HCT116 (cell line): ENCODE results near the gene MYBPC1. TPM values are rescaled to one million over a fixed set of nuclear protein-coding genes. Genes with fewer than 3 reads are reported as not detected.

Experiments used
- ATAC-seq: fragments of 200-7000 bp; cut with Tn5 transposase; 2 replicates; pipeline ENCODE4 v1.9.1; 2020; ENCODE audit warnings: mild to moderate bottlenecking, moderate library complexity
- BruUV-seq: library from RNA; stranded (reverse); fragments of 400-500 nt; replicated peaks from 2 replicates; lab custom pipeline; 2021; lab: Mats Ljungman, UMichigan
- CTCF ChIA-PET: fragments of 300-600 bp; sonication (Branson Sonifier 250); formaldehyde crosslinking; loops from one replicate; lab custom pipeline; 2021; ENCODE audit warnings: antibody characterized with exemption; lab: Charles Lee
- POLR2A ChIA-PET: fragments of 300-600, 350-600 bp; sonication (Branson Sonifier 250); formaldehyde crosslinking; loops from one replicate; lab custom pipeline; 2021; ENCODE audit warnings: antibody characterized with exemption; lab: Charles Lee
- RAD21 ChIA-PET, 2 experiments: fragments of 300-600 bp; sonication (Branson Sonifier 250); formaldehyde crosslinking; loops; one replicate each; lab custom pipeline; 2023; ENCODE audit warnings: low total read pairs in 2 of 2; ENCODE audit not compliant: uncharacterized antibody in 2 of 2, unreplicated experiment in 2 of 2, low non-redundant PET in 1 of 2; lab: Charles Lee
- DNase-seq: peaks from one replicate; pipeline ENCODE4 v3.0.0-alpha.2; 2010; ENCODE audit warnings: low read depth, low spot score
- H2AFZ ChIP-seq: fragments of 200-600 bp; shearing (Covaris generic), sonication (generic); 2 replicates; pipeline ENCODE4 v1.6.1; 2017; ENCODE audit warnings: low read depth, mixed run types, mixed read lengths, antibody characterized with exemption, low read length; ENCODE audit not compliant: poor library complexity, severe bottlenecking
- H3K27ac ChIP-seq: 2 replicates; pipeline ENCODE4 v1.5.1; 2012; ENCODE audit warnings: low read depth, low read length
- H3K27me3 ChIP-seq: fragments of 200-600 bp; sonication (generic); 2 replicates; pipeline ENCODE4 v1.6.1; 2016; ENCODE audit warnings: mixed run types, low read length, mixed read lengths; ENCODE audit not compliant: insufficient read depth
- H3K36me3 ChIP-seq, 2 experiments: fragments of 200-500 bp in 1 of 2; fragments of 200-600 bp in 1 of 2; sonication (Bioruptor generic) in 1 of 2; sonication (generic) in 1 of 2; 2 replicates each; pipeline versions ENCODE4 v1.5.1 to v1.6.1; 2014 to 2016; ENCODE audit warnings: low read length in 2 of 2, inconsistent platforms in 1 of 2, mixed read lengths in 1 of 2, mixed run types in 1 of 2; ENCODE audit not compliant: insufficient read depth in 2 of 2, control insufficient read depth in 1 of 2
- H3K4me1 ChIP-seq, 2 experiments: fragments of 200-600 bp in 1 of 2; sonication (generic) in 1 of 2; 2 replicates each; pipeline versions ENCODE4 v1.5.1 to v1.6.1; 2012 to 2017; ENCODE audit warnings: low read length in 2 of 2, inconsistent platforms in 1 of 2, mild to moderate bottlenecking in 1 of 2, mixed read lengths in 1 of 2, mixed run types in 1 of 2, moderate library complexity in 1 of 2; ENCODE audit not compliant: insufficient read depth in 2 of 2, control insufficient read depth in 1 of 2
- H3K4me2 ChIP-seq: fragments of 200-600 bp; sonication (generic); 2 replicates; pipeline ENCODE4 v1.6.1; 2017; ENCODE audit warnings: mixed run types, low read length, mixed read lengths
- H3K4me3 ChIP-seq, 2 experiments: fragments of 200-600 bp in 1 of 2; sonication (generic) in 1 of 2; replicated peaks in 1 of 2; 2 replicates each; pipeline ENCODE4 v1.5.1; 2011 to 2016; ENCODE audit warnings: low read length in 2 of 2, control low read depth in 1 of 2, low read depth in 1 of 2, mild to moderate bottlenecking in 1 of 2, mixed read lengths in 1 of 2, mixed run types in 1 of 2
- H3K79me2 ChIP-seq: fragments of 200-600 bp; sonication (generic); 2 replicates; pipeline ENCODE4 v1.6.1; 2017; ENCODE audit warnings: mild to moderate bottlenecking, mixed run types, low read length, moderate library complexity, mixed read lengths; ENCODE audit not compliant: insufficient read depth
- H3K9ac ChIP-seq: fragments of 200-600 bp; sonication (generic); 2 replicates; pipeline ENCODE4 v1.6.1; 2016; ENCODE audit warnings: low read length, mixed read lengths
- H3K9me2 ChIP-seq: fragments of 200-600 bp; sonication (generic), shearing (Covaris generic); 2 replicates; pipeline ENCODE4 v1.6.1; 2017; ENCODE audit warnings: mixed run types, mild to moderate bottlenecking, moderate library complexity; ENCODE audit not compliant: insufficient read depth
- H3K9me3 ChIP-seq, 2 experiments: fragments of 200-500 bp in 1 of 2; fragments of 200-600 bp in 1 of 2; sonication (Bioruptor generic) in 1 of 2; sonication (generic) in 1 of 2; 2 replicates each; pipeline ENCODE4 v1.6.1; 2014 to 2017; ENCODE audit warnings: low read length in 2 of 2, mixed read lengths in 2 of 2, inconsistent platforms in 1 of 2, low read depth in 1 of 2, mild to moderate bottlenecking in 1 of 2, mixed run types in 1 of 2, moderate library complexity in 1 of 2; ENCODE audit not compliant: control insufficient read depth in 1 of 2, insufficient read depth in 1 of 2
- H4K20me1 ChIP-seq: fragments of 200-600 bp; sonication (generic), shearing (Covaris generic); 2 replicates; pipeline ENCODE4 v1.6.1; 2017; ENCODE audit warnings: mixed run types, mild to moderate bottlenecking, moderate library complexity; ENCODE audit not compliant: insufficient read depth
- ATF3 ChIP-seq: IDR thresholded peaks from 2 replicates; pipeline ENCODE4 v1.6.1; 2012
- CEBPB ChIP-seq: IDR thresholded peaks from 2 replicates; pipeline ENCODE4 v1.6.1; 2012; ENCODE audit warnings: low read depth
- EGR1 ChIP-seq: IDR thresholded peaks from 2 replicates; pipeline ENCODE4 v1.6.1; 2012; ENCODE audit warnings: low read depth
- ELF1 ChIP-seq: IDR thresholded peaks from 2 replicates; pipeline ENCODE4 v1.6.1; 2012; ENCODE audit warnings: low read depth, borderline replicate concordance
- EZH2 ChIP-seq: fragments of 200-600 bp; sonication (generic); IDR thresholded peaks from 2 replicates; pipeline ENCODE4 v1.6.1; 2017; ENCODE audit warnings: antibody characterized with exemption, mixed run types
- EZH2phosphoT487 ChIP-seq: fragments of 200-600 bp; IDR thresholded peaks from 2 replicates; pipeline ENCODE4 v1.6.1; 2018; ENCODE audit warnings: antibody characterized with exemption, borderline replicate concordance
- FOSL1 ChIP-seq: IDR thresholded peaks from 2 replicates; pipeline ENCODE4 v1.6.1; 2012; ENCODE audit warnings: low read depth
- JUND ChIP-seq: IDR thresholded peaks from 2 replicates; pipeline ENCODE4 v1.6.1; 2012
- MAX ChIP-seq: IDR thresholded peaks from 2 replicates; pipeline ENCODE4 v1.6.1; 2012
- RAD21 ChIP-seq: IDR thresholded peaks from 2 replicates; pipeline ENCODE4 v1.6.1; 2012; ENCODE audit warnings: low read depth, mild to moderate bottlenecking
- REST ChIP-seq: IDR thresholded peaks from 2 replicates; pipeline ENCODE4 v1.6.1; 2012; ENCODE audit warnings: low read depth
- SRF ChIP-seq: IDR thresholded peaks from 2 replicates; pipeline ENCODE4 v1.6.1; 2012; ENCODE audit warnings: low read depth
- TCF7L2 ChIP-seq: IDR thresholded peaks from 2 replicates; pipeline ENCODE4 v1.7.0; 2011; ENCODE audit warnings: borderline replicate concordance, inconsistent platforms; ENCODE audit not compliant: insufficient read depth, insufficient read length; ENCODE audit errors: extremely low read depth
- YY1 ChIP-seq: IDR thresholded peaks from 2 replicates; pipeline ENCODE4 v1.6.1; 2011; ENCODE audit warnings: low read length, low read depth, moderate library complexity, mild to moderate bottlenecking; ENCODE audit not compliant: insufficient replicate concordance; ENCODE audit errors: extremely low read depth
- ZBTB33 ChIP-seq: IDR thresholded peaks from 2 replicates; pipeline ENCODE4 v1.6.1; 2011; ENCODE audit warnings: mild to moderate bottlenecking, low read length, moderate library complexity; ENCODE audit not compliant: insufficient replicate concordance; ENCODE audit errors: extremely low read depth
- intact Hi-C: fragments of 100-400 bp; cut with micrococcal nuclease; formaldehyde crosslinking; loops from 2 replicates; pipeline ENCODE4 v1.10.0; 2022
- total RNA-seq: library from RNA; stranded (reverse); gene quantifications from one replicate; pipeline ENCODE4 v1.2.1, GENCODE V29; 2021; ENCODE audit not compliant: unreplicated experiment

The MYBPC1 gene
- total RNA-seq, 1 experiment from 2014 or later, result not detected

GRCh38 chr12:101707131-101707782 is 112.5 kb downstream of the MYBPC1 start (continued):
- TF ChIP-seq REST, result no peak
- TF ChIP-seq MAX, result no peak
- TF ChIP-seq, all 23 proteins: peak for 0

- POLR2A ChIA-PET, result no interaction called here
- H3K9ac ChIP-seq, result no peak overlapping the region
- H3K27ac ChIP-seq, result no peak overlapping the region
- H3K4me2 ChIP-seq, result no peak overlapping the region
- H3K79me2 ChIP-seq, result peaks cover 87% of the 10 kb centered on the region
- no peak for ATAC-seq
- no peaks in the 10 kb centered on the region for H3K36me3 ChIP-seq
- no peak for DNase-seq
- intact Hi-C loops, result no loop called here
- no TSS peak for BruUV-seq
- H4K20me1 ChIP-seq, result peaks cover 6% of the 10 kb centered on the region; the same call in 1 of the 2 replicates
- H3K27me3 ChIP-seq, result no peaks in the 10 kb centered on the region
- no peak overlapping the region for H3K4me3 ChIP-seq
- no peaks in the 10 kb centered on the region for H3K9me2 ChIP-seq
- peaks cover 4 to 15% of the 10 kb centered on the region in 2 experiments; a peak in 3 of 4 replicates for H3K4me1 ChIP-seq
- H3K9me3 ChIP-seq, result no peaks in the 10 kb centered on the region
- RAD21 ChIA-PET, result no interaction called here
- H2AFZ ChIP-seq, result no peak overlapping the region
- CTCF ChIA-PET, result no interaction called here
- TF ChIP-seq JUND (no peak), REST (no peak), EZH2 (no peak), FOSL1 (no peak), ATF3 (no peak), EZH2phosphoT487 (no peak), CEBPB (no peak), SRF (no peak), TCF7L2 (no peak), EGR1 (no peak), ELF1 (no peak), YY1 (no peak), ZBTB33 (no peak), RAD21 (no peak)
Observed at GRCh38 chr12:101710288-101710687, 115.5 kb downstream of the MYBPC1 start.
